Activated T-helper 1 cell treated with Interleukin-2 at 50 U/mL for 16 hours (primary cell): ENCODE results near the gene SH3PXD2A.

ENCODE experiments used
- DNase-seq: peaks from one replicate; pipeline ENCODE4 v3.0.0-alpha.2; 2020; ENCODE audit warnings: low read depth

Gene SH3PXD2A

GRCh38 chr10:103562383-103562782 is 293.0 kb downstream of the SH3PXD2A start:
- DNase-seq, result no peak

DNA sequence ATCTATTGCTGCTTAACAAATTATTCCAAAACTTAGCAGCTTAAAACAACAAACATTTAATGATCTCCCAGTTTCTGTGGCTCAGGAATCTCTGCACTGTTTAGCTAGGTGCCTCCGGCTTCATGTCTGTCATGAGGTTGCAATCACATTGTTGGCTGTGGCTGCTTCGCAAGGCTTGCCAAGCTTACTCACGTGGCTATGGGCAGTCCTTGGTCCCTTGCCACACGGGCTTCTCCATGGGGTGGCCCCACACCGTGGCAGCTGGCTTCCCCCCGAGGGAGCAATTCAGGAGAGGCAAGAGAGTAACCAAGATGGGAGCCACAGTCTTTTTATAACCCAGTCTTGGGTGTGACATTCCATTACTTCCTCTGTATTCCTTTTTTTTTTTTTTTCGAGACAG is 294.5 kb downstream of the SH3PXD2A start:
- no peak for DNase-seq

GRCh38 chr10:103559776-103560175 is 295.6 kb downstream of the SH3PXD2A start:
- DNase-seq, result no peak

DNA sequence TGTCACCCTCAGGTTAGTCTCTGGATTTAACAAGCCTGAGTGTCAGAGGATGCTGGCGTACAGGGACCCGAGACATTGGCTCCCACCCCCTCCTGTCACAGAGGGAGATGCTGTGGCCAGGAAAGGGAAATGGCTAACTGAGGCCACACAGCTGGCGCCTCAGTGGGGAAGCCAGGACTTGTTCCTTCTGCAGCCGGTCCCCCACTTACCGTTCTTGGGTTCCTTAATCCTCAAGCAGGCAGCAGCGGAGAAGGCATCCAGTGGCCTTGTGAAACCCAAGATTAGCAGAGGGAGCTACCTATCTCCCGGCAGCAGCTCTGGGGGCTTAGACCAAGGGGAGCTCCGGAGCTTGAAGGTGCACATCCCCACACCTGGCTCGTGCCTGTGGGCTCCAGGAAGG is 296.5 kb downstream of the SH3PXD2A start:
- no peak for DNase-seq

GRCh38 chr10:103557455-103557854 is 297.9 kb downstream of the SH3PXD2A start:
- no peak for DNase-seq

DNA sequence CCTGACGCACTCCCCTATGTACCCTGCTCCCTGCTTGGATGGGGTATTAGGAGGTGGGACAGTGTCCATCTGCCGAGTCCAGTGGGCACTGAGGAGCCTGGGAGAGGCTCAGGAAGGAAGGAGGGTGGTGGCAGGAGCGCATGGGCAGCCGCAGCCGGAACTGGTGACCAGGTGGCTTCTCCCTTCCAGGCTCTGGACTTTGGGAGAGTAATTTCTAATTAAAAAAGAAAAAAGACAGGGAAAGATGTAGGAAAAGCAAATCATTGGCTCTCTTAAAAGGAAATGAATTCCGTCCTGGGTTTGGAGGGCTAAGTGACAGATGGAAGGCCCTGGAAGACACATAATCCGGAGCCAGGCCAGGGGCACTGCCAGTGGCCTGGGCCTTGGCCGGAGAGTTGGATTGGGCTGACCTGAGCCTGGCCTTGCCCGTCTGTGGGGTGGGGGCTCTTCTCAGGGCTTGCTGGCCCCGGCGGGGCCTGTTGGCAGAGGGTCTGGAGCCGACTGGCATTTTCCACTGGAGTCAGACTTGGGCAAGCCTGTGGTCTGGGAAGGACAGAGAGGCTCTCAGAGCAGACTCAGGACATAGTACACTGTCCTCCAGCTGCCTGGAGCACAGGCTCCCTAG is 298.9 kb downstream of the SH3PXD2A start:
- DNase-seq, result no peak

DNA sequence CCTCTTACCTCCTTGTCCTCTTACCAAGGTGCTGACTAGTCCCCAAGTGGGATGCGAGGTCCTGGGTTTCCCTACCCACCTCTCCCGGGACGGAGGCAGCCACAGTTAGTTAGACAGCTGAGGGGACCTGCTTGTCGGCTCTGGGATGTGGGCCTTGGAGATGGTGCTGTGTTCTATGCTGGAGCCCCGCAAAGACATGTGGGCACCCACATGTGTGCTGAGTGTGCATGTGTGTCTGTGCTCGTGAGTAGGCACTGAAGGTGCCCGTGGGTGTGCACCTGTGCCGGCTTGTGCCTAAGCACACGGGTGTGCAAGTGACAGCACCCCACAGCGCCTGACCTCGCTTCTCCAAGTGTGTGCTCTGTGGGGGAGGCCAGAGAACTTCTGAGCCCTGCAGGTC is 299.7 kb downstream of the SH3PXD2A start:
- DNase-seq, result no peak

- no peak for DNase-seq
Observed at GRCh38 chr10:103555325-103555649, 300.1 kb downstream of the SH3PXD2A start.

DNA sequence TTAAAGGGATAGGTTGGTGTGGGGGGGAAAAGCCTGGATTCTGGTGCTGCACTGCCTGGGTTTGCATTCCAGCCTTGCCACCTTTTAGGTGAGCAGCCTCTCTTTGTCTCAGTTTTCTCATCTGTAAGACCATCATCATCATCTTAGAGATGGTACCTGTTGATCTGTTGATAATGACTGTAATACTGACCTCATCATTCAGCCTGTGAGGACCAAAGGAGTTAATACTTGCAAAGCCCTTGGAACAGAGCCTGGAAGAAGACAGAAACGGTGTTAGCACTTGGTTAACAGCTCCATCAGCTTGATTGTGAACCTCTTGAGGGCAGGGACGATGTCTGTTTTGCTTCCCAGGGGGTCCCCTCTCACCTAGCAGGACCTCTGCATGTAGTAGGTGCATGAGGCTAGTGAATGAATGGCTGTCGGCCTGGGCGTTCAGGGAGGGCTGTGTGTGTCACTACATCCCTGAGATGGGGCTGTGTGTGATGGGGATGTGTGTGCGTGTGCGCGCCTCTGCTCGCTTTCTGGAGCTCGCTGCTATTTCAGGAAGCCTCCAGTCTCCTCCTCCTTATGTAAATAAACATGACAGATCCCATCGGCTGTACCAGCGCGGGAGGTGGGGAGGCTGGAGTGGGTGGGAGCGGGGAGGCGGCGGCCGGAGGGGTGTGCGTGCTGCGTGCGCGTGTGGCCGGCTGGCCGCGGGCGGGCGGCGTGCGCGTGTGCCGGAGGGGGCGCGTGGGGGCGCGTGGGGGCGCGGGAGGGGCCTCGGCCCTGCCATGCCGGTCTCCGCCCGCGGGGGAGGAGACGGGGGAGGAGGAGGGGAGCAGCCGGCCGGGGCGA is 300.7 kb downstream of the SH3PXD2A start:
- DNase-seq, result no peak

- no peak for DNase-seq
Observed at GRCh38 chr10:103553743-103554487, 301.5 kb downstream of the SH3PXD2A start.

GRCh38 chr10:103552856-103553742 is 302.3 kb downstream of the SH3PXD2A start:
- DNase-seq, result no peak

DNA sequence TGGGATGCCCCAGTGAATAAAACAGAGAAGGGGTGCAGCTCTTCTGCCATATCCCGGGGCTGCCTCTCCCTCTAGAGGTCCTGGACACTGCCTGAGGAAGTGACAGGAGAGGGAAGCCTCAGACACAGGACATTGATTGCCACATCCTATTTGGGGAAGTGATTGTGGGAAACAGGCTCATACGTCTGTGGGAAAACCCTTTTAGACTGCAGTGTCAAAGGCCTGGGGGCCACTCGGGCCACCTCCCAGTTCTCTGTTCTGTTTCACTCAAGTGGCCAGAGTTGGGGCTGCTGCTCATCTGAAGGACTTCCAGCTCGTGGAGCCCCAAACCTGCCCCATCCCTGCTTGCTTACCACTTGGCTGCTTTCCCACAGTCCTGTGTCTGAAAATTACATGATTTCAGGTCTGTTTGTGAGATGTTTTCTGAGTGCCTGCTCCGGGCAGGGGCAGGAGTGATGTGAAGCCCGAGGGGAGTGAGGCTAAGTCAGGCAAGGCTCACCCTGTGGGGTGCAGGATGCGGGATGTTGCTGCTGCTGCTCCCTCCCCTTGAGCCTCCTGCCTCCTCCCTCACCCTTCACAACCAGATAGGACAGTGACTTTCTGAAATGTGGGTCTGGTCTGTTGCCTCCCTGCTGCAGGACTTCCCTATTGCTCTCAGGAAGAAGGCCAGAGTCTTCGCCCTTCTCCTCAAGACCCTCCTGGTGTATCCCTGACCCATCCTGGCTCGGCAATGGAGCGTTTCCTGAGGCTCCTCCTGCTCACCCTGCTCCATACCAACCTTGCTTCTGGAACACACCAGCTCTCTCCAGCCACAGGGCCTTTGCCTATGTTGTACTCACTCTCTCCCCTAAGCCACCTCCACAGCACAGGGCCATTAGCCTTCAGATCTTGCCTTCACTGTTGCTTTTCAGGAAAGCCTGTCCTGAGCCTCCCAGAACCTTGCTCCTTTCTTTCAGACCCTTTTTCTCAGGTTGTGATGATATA is 303.5 kb downstream of the SH3PXD2A start:
- no peak for DNase-seq

DNA sequence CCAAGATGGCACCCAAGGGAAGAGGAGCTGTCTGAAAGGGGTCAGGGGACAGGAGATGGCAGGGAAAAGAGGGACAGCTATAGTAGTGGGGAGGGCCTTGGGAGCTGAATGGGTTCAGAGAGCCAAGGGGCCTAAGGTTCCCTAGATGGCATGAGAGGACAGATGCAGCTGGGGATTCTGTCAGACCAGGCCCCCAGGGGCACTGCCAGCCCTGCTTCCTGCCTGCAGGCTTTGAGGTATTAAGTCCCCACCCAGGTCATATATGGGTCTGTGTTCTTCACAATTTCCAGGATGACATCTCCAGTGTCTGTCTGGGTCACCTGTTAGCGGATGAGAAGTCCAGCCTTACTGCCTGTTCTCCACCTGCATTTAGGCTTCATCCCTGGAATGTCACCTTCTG is 305.1 kb downstream of the SH3PXD2A start:
- no peak for DNase-seq

DNA sequence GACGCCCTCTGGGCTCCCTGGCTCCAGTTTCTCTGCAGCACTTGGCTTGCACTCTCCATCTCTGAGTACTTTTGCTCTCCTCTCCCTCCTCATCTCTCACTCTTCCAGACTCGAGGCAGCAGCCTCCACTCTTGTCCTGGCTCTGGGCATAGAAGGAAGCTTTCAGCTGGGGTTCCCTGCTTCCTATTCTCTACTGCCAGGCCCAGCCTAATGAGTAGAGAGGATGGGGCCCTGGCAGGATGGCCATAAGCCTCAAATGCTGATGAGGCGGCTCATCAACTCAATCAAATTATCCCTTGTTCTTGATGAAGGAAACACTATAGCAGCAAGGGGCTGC is 306.1 kb downstream of the SH3PXD2A start:
- DNase-seq, result no peak

GRCh38 chr10:103548581-103549348 is 306.6 kb downstream of the SH3PXD2A start:
- no peak for DNase-seq

- no peak for DNase-seq
Observed at GRCh38 chr10:103548006-103548405, 307.4 kb downstream of the SH3PXD2A start.

DNA sequence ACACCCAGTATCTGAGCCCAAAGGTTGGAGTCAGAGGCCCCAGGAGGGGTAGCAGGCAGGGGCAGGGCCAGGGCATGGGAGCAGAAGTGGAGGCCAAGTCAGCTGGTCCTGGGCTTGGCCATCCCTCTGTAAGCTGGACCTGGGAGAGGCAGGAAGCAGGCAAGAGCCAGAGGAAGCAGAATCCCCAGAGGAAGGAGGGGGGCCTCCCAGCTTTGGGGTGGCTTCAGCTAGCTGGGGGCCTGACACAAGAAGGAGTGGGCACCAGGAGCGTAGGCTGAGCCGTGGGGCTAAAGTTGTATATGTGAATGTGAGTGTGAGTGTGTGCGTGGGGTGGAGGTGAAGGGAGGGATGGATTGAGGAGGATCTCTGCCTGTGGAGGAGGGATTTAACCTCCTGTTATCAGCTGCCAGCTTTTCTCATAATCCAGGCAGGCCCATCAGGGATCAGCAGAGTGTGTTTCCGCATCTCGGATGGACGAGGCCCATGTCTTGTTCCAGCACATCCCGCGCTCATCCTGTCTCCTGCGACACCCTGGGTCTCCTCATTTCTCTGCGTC is 307.9 kb downstream of the SH3PXD2A start:
- DNase-seq, result no peak

- DNase-seq, result no peak
Observed at GRCh38 chr10:103546401-103546800, 309.0 kb downstream of the SH3PXD2A start.

- no peak for DNase-seq
Observed at GRCh38 chr10:103545771-103546281, 309.6 kb downstream of the SH3PXD2A start.

DNA sequence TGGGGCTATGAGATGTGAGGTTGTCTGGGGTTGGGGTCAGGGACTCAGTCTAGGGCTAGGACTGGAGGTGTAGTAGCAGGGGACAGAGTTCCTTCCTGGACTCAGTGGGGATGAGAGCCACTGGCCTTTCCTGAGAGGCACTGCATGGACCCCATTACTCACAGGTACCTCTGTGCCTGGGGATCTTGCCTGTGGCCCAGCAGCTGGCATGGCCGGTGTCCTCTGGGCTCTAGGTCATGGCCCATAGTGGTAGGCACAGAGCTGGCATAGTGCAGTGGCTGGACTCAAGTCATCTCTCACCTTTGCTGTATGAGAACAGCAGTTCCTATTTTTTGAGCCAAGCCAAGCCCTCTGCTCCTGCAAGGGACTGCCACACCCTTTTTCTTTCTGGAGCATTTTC is 310.0 kb downstream of the SH3PXD2A start:
- DNase-seq, result no peak
